SKM-1 treated with dmso at 0.1 percent for 144 hours (cell line): Measurements from ENCODE around the gene KIAA1614.

Source experiments
- DNase-seq: peaks from one replicate; lab custom pipeline; 2025; ENCODE audit not compliant: unreplicated experiment; lab: John Stamatoyannopoulos, UW

Gene KIAA1614

DNA sequence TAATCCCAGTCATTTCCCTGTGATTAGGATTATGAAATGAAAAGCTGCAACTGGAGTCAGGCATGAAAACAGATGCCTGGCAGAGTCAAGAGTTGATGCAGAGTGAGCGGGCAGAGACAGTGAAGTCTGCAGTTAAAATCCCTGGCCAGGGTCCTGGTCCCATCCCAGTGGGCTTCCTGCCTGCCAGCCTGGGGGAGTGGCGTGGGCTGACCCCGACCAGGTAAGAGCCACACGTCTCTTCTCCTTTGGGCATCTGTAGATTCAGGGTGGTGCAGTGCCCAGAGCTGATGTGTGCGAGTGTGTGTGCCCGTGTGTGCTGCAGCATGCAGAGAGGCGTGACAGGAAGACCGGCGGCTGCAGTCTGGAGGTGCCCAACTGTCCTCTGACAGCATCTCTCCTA, 6.2 kb upstream of the KIAA1614 start:
- no peak for DNase-seq

DNA sequence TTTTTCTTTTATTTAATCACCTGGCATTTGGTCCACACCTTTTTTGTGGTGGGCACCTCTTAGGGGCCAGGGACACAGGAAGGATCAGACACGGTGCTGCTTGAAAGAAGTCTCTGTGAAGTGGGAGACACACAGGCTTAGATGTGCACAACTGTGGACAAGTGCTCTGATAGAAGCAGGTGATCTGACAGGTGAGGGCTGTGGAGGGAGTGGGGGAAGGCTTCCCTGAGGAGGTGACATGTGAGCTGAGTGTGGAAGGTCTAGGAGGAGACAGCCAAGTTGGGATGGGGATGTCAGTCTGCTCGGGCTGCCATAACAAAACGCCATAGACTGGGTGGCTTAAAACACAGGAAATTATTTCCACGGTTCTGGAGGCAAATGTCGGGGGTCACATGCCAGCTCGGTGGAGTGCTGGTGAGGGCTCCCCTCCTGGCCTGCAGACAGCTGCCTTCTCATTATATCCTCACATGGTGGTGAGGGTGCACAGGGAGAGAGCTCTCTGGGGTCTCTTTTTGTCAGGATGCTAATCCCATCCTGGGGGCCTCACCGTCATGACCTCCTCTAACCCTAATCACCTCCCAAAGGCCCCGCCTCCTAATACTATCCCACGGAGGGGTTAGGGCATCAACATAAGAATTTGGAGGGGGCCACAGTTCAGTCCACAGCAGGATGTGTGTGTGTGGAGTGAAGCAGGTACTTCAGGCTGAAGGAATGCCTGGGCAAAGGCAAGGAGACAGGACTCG, 5.2 kb upstream of the KIAA1614 start:
- no peak for DNase-seq

DNA sequence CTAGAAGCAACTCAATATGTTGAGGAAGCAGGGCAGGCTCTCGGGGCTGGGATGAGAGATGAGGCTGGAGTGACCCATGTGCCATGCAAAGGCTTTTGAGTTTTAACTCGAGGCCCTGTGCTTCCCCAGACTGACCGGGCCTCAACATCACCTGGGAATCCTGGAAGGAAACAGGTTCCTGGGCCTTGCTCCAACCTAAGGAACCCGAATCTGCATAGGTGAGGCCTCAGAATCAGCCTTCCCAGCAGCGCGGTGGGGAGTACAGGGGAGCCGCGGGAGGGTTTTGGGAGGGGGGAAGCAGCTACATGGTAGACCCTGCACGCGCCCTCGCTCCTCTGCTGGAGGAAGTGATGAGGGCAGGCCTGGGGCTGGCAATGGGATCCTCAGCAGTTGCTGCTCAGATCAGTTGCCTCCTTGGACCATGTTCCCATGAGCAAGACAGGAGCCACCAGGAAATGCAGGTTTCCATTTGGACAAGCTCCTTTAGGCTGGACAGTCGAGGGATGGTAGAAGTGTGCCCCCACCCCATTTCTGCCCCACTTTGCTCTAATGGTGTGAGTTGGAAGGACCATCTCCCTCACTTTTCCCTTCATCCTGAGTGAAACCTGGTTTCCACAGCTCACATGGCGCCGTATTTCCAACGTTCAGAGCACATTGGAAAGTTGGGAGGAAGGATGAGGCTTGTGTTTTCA, 4.5 kb upstream of the KIAA1614 start:
- DNase-seq = no peak

DNA sequence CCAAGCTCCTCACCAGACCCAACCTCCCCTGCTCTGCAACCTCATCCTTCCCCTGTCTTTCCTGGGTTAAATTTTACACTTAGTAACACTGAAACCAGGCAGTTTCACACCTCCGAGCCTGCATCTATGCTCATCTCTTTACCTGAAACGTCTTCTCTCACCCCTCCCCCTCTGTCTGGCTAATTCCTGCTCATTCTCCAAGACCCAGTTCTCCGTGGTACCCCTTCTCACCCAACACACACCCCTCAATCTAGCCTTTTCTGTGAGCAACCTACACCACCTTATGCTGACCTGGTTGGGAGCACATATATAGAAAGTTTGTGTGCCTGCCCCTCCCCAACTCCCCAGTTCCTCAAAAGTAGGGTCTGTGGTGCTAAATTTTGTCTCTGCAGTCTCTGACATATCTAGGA, 3.7 kb upstream of the KIAA1614 start:
- no peak for DNase-seq

DNA sequence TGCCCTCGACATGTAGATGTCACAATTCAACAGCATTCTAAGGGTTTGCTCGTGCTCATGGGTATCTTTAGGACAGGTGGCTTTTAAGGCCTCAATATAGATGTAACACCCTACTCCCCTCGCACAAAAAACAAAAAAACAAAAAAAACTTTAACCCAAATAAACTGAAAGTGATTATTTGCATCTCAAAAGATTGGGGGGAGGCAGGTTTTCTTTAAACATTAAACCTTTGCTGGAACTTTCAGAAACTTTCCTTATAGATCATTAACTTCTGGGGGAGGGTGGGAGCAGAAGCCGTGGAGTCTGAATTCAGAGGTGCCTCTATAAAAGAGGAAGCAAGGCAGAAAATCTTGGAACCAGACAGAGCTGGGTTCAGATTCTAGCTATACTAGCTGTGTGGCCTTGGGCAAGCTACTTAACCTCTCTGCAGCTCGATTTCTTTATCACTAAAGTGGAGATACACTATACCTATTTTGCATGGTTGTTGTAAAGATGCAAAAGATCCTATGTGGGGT, 3.2 kb upstream of the KIAA1614 start:
- no peak for DNase-seq

- DNase-seq = no peak
Observed at GRCh38 chr1:180911640-180912191, 981 bp upstream of the KIAA1614 start.

GRCh38 chr1:180912211-180912800, 391 bp upstream of the KIAA1614 start:
- DNase-seq = no peak

DNA sequence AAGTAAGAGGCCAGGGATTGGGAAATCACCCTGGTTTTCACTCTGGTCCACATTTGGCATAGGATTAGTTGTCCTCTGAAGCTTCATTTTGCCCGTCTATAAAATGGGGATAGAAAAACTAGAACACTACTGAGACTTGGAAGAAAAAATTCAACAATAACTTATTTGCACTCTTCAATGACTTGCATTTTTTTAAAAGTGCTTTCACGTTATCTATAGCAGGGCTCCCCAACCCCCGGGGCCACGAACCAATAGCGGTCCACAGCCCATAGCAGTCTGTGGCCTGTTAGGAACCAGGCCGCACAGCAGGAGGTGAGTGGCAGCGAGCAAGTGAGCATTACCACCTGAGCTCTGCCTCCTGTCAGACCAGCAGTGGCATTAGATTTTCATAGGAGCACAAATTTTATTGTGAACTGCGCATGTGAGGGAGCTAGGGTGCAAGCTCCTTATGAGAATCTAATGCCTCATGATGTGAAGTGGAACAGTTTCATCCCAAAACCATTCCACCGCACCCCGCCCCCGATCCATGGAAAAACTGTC, 2.8 kb downstream of the KIAA1614 start:
- no peak for DNase-seq

DNA sequence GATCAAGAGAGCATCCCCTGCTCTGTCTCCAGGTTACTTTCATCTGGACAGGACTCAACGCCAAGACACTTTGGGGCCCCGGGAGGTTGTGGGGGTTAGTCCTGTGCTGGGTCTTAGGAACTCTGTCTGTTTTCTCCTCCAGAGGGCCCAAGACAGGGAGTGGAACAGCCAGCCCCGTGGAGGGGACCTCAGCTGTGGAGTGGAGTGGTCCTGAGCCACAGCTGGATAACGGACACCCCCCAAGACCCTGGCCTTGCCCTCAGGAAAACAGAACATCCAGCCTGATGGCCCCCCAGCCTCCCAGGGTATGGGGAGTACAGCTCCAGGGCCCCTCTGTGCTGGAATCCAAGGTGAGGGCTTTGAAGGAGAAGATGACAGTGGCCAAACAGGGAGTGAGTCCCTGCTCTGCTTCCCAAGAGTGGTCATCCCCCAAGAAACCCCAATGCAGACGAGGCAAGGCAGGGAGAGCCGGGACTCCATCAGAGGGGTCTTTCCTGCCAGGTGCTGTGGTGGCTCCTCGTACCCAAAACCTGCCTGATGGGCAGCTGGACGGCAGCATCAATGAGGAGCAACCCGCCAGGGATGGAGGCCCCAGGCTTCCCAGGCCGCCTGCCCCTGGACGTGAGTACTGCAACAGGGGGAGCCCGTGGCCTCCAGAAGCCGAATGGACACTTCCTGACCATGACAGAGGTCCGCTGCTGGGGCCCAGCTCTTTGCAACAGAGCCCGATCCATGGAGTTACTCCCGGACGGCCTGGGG, 3.5 kb downstream of the KIAA1614 start:
- no peak for DNase-seq

DNA sequence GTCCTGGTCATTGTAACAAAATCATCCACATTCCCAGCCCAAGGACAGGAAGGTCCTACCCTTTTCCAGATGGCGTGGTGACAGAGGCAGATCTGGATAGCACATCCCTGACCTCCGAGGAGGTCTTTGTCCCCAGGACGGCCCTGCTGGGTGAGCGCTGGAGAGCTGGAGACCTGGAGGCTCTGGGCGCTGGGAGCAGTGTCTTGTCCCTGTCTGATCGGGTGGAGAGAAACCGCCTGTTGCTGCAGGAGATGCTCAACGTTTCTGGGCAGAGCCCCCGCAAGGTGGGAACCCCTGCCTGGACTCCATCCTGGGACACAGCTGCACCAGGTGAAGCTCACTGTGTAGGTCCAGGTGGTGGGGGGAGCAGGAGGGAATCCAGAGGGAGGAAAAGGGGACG, 4.1 kb downstream of the KIAA1614 start:
- no peak for DNase-seq

GRCh38 chr1:180917306-180918065, 4.8 kb downstream of the KIAA1614 start:
- DNase-seq = no peak

GRCh38 chr1:180918519-180918918, 5.8 kb downstream of the KIAA1614 start:
- DNase-seq = no peak

- no peak for DNase-seq
Observed at GRCh38 chr1:180919183-180919700, 6.5 kb downstream of the KIAA1614 start.

- no peak for DNase-seq
Observed at GRCh38 chr1:180920193-180920592, 7.5 kb downstream of the KIAA1614 start.

GRCh38 chr1:180920702-180921101, 8.0 kb downstream of the KIAA1614 start:
- DNase-seq = no peak

DNA sequence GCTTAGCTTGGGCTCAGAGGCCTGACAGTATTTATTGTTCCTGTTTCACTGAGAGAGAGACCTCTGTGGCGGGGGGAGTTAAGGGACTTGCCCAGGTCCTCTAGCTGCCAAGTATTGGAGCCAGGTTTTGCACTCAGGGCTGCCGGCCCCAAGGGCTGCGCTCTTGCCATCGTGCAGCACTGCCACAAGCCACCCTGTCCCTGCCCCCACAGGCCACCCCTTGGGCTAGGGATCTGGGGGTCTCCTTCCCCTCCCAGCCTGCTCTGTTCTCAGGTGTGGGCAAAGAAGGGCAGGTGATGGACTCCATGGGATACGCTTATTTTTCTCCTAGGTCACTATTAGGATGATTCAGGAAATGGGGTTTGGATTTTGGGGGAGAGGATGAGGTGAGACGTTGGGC, 8.7 kb downstream of the KIAA1614 start:
- DNase-seq = no peak

DNA sequence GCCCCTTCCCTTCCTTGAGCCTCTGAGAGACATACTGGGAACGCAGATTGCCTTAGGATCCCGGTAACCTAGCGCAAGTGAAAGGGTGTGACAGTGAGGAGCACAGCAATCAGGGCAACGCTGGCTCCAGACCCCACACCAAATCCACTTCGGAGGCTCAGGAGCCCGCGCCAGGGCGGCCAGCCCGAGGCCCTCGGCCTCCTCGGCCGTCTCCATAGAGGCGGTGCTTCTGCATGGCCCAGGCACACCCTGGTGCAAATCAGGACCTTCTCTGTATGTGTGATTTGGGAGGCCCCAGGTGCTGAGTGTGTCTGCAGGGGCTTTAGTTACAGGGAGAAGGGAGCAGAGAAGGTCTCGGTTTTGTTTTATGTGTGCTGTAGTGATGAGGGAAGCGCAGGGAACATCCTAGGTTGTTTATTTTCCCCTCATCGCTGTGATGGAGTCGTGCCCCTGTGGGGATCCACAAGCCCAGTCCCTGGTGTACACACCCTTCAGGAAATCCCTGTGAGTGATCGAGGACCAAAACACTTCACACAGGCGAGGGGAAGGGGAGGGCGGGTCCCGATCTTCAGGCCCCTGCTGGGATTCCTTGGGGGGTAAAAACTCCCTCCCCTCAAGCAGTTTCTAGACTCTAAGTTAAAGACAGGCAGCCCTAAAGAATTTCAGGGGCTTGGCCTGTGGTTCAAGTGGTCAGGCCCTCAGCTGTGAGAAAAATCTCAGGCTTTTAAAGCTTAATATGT, 9.4 kb downstream of the KIAA1614 start:
- no peak for DNase-seq

DNA sequence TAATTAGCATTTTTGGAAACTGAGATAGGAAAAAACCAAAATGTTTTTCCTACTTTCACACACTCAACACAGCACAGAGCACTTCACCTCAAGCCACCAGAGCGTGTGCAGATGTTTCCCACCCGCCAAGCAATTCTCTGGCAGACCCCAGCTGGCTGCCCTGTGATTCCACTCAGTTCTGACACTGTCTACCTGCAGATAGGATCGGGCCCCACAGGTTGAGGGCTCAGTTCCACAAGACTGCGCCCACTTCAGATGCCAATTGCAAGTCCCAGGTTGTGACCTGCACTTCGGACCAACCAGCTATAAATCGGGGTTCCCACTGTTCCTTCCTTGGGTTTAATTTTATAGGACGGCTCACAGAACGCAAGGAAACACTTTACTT, 9.9 kb downstream of the KIAA1614 start:
- no peak for DNase-seq
